ENCODE measurements around the gene ZBTB12.

- TF ChIP-seq CTCF (IDR thresholded peaks at IDR 0.05; ENCODE audit: low read depth, low read length), result no peak
- no peak for TF ChIP-seq EZH2phosphoT487 (IDR thresholded peaks at IDR 0.05; ENCODE audit: low read depth)
Measured at GRCh38 chr6:31896493-31896855, 5.4 kb downstream of the ZBTB12 start.

All from OCI-LY3 (cell line).